H9 (cell line): Measurements from ENCODE around the gene GPAT2. TPM values are rescaled to one million over a fixed set of nuclear protein-coding genes. Genes with fewer than 3 reads are reported as not detected.
A peak's percentile ranks its signal among the peaks of the same experiment; 100 is the strongest.
"Not testable (repeated sequence)": the region's sequence is repeated elsewhere in the genome, so short reads cannot be mapped to it uniquely, and the experiment has no call there.

Experiments used
- DNase-seq: peaks from one replicate; pipeline ENCODE4 v3.0.0-alpha.2; 2017
- H2AFZ ChIP-seq: one replicate; pipeline ENCODE4 v1.6.1; 2013; ENCODE audit warnings: mild to moderate bottlenecking, low read length, control low read depth, moderate library complexity
- H2AK5ac ChIP-seq: 2 replicates; pipeline ENCODE4 v1.6.1; 2013; ENCODE audit warnings: low read length, control low read depth, mixed read lengths; ENCODE audit not compliant: insufficient read length
- H2BK120ac ChIP-seq: one replicate; pipeline ENCODE4 v1.6.1; 2013; ENCODE audit warnings: low read depth, mild to moderate bottlenecking, low read length, control low read depth, inconsistent platforms; ENCODE audit not compliant: poor library complexity, severe bottlenecking
- H2BK12ac ChIP-seq: 2 replicates; pipeline ENCODE4 v1.6.1; 2013; ENCODE audit warnings: low read length, control low read depth, mixed read lengths, low read depth; ENCODE audit not compliant: insufficient read length
- H2BK15ac ChIP-seq: 2 replicates; pipeline ENCODE4 v1.6.1; 2013; ENCODE audit warnings: low read depth, low read length, control low read depth
- H2BK20ac ChIP-seq: one replicate; pipeline ENCODE4 v1.6.1; 2013; ENCODE audit warnings: low read depth, mild to moderate bottlenecking, low read length, control low read depth, inconsistent platforms; ENCODE audit not compliant: poor library complexity, severe bottlenecking
- H2BK5ac ChIP-seq: 2 replicates; pipeline ENCODE4 v1.6.1; 2013; ENCODE audit warnings: low read length, control low read depth, mixed read lengths; ENCODE audit not compliant: insufficient read length
- H3K14ac ChIP-seq: 2 replicates; pipeline ENCODE4 v1.6.1; 2013; ENCODE audit warnings: low read length, control low read depth; ENCODE audit not compliant: insufficient read depth
- H3K18ac ChIP-seq: 2 replicates; pipeline ENCODE4 v1.6.1; 2013; ENCODE audit warnings: low read depth, mild to moderate bottlenecking, mixed read lengths, low read length, control low read depth; ENCODE audit not compliant: insufficient read length
- H3K23ac ChIP-seq: 2 replicates; pipeline ENCODE4 v1.6.1; 2013; ENCODE audit warnings: low read length, control low read depth, mixed read lengths, low read depth; ENCODE audit not compliant: insufficient read length
- H3K23me2 ChIP-seq: 2 replicates; pipeline ENCODE4 v1.6.1; 2013; ENCODE audit warnings: low read depth, mild to moderate bottlenecking, mixed read lengths, low read length, control low read depth; ENCODE audit not compliant: insufficient read length, poor library complexity, severe bottlenecking
- H3K27ac ChIP-seq: 2 replicates; pipeline ENCODE4 v1.5.1; 2013; ENCODE audit warnings: low read length, control low read depth, mixed read lengths, low read depth; ENCODE audit not compliant: insufficient read length
- H3K27me3 ChIP-seq: 2 replicates; pipeline ENCODE4 v1.6.1; 2013; ENCODE audit warnings: low read length, control low read depth, inconsistent platforms; ENCODE audit not compliant: insufficient read depth
- H3K4ac ChIP-seq: 2 replicates; pipeline ENCODE4 v1.6.1; 2013; ENCODE audit warnings: low read depth, mild to moderate bottlenecking, control low read depth, inconsistent platforms, low read length, moderate library complexity
- H3K4me1 ChIP-seq: 2 replicates; pipeline ENCODE4 v1.6.1; 2013; ENCODE audit warnings: low read length, control low read depth, inconsistent platforms; ENCODE audit not compliant: insufficient read depth
- H3K4me2 ChIP-seq: 2 replicates; pipeline ENCODE4 v1.6.1; 2013; ENCODE audit warnings: low read length, control low read depth, mixed read lengths; ENCODE audit not compliant: insufficient read length, insufficient read depth
- H3K56ac ChIP-seq: 2 replicates; pipeline ENCODE4 v1.6.1; 2013; ENCODE audit warnings: low read depth, mild to moderate bottlenecking, mixed read lengths, low read length, control low read depth; ENCODE audit not compliant: insufficient read length
- H3K79me1 ChIP-seq: 2 replicates; pipeline ENCODE4 v1.6.1; 2013; ENCODE audit warnings: low read depth, mild to moderate bottlenecking, moderate library complexity, low read length, control low read depth, inconsistent platforms; ENCODE audit not compliant: insufficient read depth, poor library complexity, severe bottlenecking
- H3K79me2 ChIP-seq: 2 replicates; pipeline ENCODE4 v1.6.1; 2013; ENCODE audit warnings: low read length, control low read depth, inconsistent platforms; ENCODE audit not compliant: insufficient read depth
- H3K9ac ChIP-seq: 2 replicates; pipeline ENCODE4 v1.6.1; 2013; ENCODE audit warnings: low read length, control low read depth, mixed read lengths; ENCODE audit not compliant: insufficient read length; ENCODE audit errors: extremely low read depth
- H3K9me3 ChIP-seq: one replicate; pipeline ENCODE4 v1.6.1; 2013; ENCODE audit warnings: low read depth, low read length, inconsistent platforms; ENCODE audit not compliant: control insufficient read depth
- H3T11ph ChIP-seq: one replicate; pipeline ENCODE4 v1.6.1; 2013; ENCODE audit warnings: mild to moderate bottlenecking, low read length, control low read depth, inconsistent platforms
- H4K20me1 ChIP-seq: one replicate; pipeline ENCODE4 v1.6.1; 2013; ENCODE audit not compliant: control insufficient read depth, insufficient read length, insufficient read depth
- H4K5ac ChIP-seq: 2 replicates; pipeline ENCODE4 v1.6.1; 2013; ENCODE audit warnings: low read depth, mild to moderate bottlenecking, mixed read lengths, low read length, control low read depth; ENCODE audit not compliant: insufficient read length
- H4K8ac ChIP-seq: replicated peaks from 2 replicates; pipeline ENCODE4 v1.6.1; 2013; ENCODE audit warnings: low read length, control low read depth, mixed read lengths, low read depth; ENCODE audit not compliant: insufficient read length
- H4K91ac ChIP-seq: 2 replicates; pipeline ENCODE4 v1.6.1; 2013; ENCODE audit warnings: low read depth, mild to moderate bottlenecking, moderate library complexity, mixed read lengths, low read length, control low read depth; ENCODE audit not compliant: insufficient read length
- H3K27ac Mint-ChIP-seq, 3 experiments: 2 replicates in 2 of 3; 3 replicates in 1 of 3; pipeline ENCODE4 v1.8.0; 2020 to 2021; ENCODE audit warnings: mixed read lengths in 3 of 3, mild to moderate bottlenecking in 1 of 3, moderate library complexity in 1 of 3
- H3K27me3 Mint-ChIP-seq: 2 replicates; pipeline ENCODE4 v1.8.0; 2021; ENCODE audit warnings: low read depth, mild to moderate bottlenecking, moderate library complexity, mixed read lengths
- H3K36me3 Mint-ChIP-seq, 3 experiments: 2 replicates in 2 of 3; 3 replicates in 1 of 3; pipeline ENCODE4 v1.8.0; 2020 to 2021; ENCODE audit warnings: low read depth in 3 of 3, mixed read lengths in 3 of 3; ENCODE audit not compliant: insufficient read depth in 1 of 3
- H3K4me1 Mint-ChIP-seq, 2 experiments: 2 replicates each; pipeline ENCODE4 v1.8.0; 2020; ENCODE audit warnings: mixed read lengths in 2 of 2
- H3K4me3 Mint-ChIP-seq, 2 experiments: 2 replicates in 1 of 2; 3 replicates in 1 of 2; pipeline ENCODE4 v1.8.0; 2020 to 2021; ENCODE audit warnings: mild to moderate bottlenecking in 2 of 2, mixed read lengths in 2 of 2, moderate library complexity in 1 of 2
- H3K9me3 Mint-ChIP-seq, 2 experiments: 2 replicates in 1 of 2; 3 replicates in 1 of 2; pipeline ENCODE4 v1.8.0; 2020; ENCODE audit warnings: mild to moderate bottlenecking in 2 of 2, mixed read lengths in 2 of 2, moderate library complexity in 1 of 2
- CTCF ChIP-seq: fragments of 200-600 bp; sonication (generic); conservative IDR thresholded peaks from 3 replicates; pipeline ENCODE4 v1.8.0; 2021; ENCODE audit warnings: antibody characterized with exemption, mild to moderate bottlenecking
- WGBS: extraction: QIAGEN DNeasy Blood & Tissue Kit; methylation state at CpG from one replicate; pipeline ENCODE4 v1.1.7; 2013; ENCODE audit warnings: missing lambda C conversion rate, low lambda C conversion rate, mixed read lengths; ENCODE audit not compliant: insufficient read length; ENCODE audit errors: extremely low coverage; 5-methylcytosine and 5-hydroxymethylcytosine counted together
- total RNA-seq: library from RNA; stranded (reverse); gene quantifications from 2 replicates; pipeline ENCODE4 v1.2.1, GENCODE V29; 2021

The GPAT2 gene
- total RNA-seq, 1 experiment from 2014 or later: 0.17 TPM

GRCh38 chr2:96011129-96011455, 23.6 kb downstream of the GPAT2 start:
- peak; percentile 44 for DNase-seq
- not testable (repeated sequence) for H3K27ac ChIP-seq, H3K4me2 ChIP-seq

GRCh38 chr2:96010320-96011128, 24.2 kb downstream of the GPAT2 start:
- not testable (repeated sequence) for H3K18ac ChIP-seq, H3K79me2 ChIP-seq, H3K9me3 ChIP-seq, H4K5ac ChIP-seq, H3K56ac ChIP-seq, H2AK5ac ChIP-seq, H3K79me1 ChIP-seq, H3K9me3 Mint-ChIP-seq, H3K4me2 ChIP-seq, H4K91ac ChIP-seq, H4K8ac ChIP-seq, H3K36me3 Mint-ChIP-seq, H3K4ac ChIP-seq, H3K4me1 ChIP-seq, H2BK12ac ChIP-seq, H3K9ac ChIP-seq, H2AFZ ChIP-seq, H3K27ac ChIP-seq, H2BK15ac ChIP-seq, H3K14ac ChIP-seq, H3K27me3 ChIP-seq, H2BK5ac ChIP-seq, H2BK120ac ChIP-seq, H4K20me1 ChIP-seq, H3K23ac ChIP-seq, H2BK20ac ChIP-seq, H3K4me1 Mint-ChIP-seq, H3K23me2 ChIP-seq, H3T11ph ChIP-seq
- peaks cover 26% of the 10 kb centered on the region for H3K27me3 Mint-ChIP-seq
- peak overlapping the region; percentile 72 to 86 for H3K4me3 Mint-ChIP-seq
- H3K27ac Mint-ChIP-seq: peak overlapping the region in 1 of 3 experiments; percentile 34; a peak in 2 of 7 replicates
- peak; percentile 96 for DNase-seq
- no CpG with 5 or more reads among the region's 65 CpGs for WGBS

More at GRCh38 chr2:96011129-96011455, 23.6 kb downstream of the GPAT2 start:
- H4K91ac ChIP-seq, H3K4me1 ChIP-seq, H3K36me3 Mint-ChIP-seq, H3T11ph ChIP-seq, H3K23me2 ChIP-seq, H2BK12ac ChIP-seq, H3K14ac ChIP-seq, H3K56ac ChIP-seq, H3K18ac ChIP-seq, H3K79me1 ChIP-seq, H2BK5ac ChIP-seq, H3K79me2 ChIP-seq, H2AK5ac ChIP-seq, H4K8ac ChIP-seq, H2AFZ ChIP-seq, H2BK120ac ChIP-seq, H3K27me3 ChIP-seq, H4K20me1 ChIP-seq, H3K9ac ChIP-seq, H3K9me3 Mint-ChIP-seq, H3K9me3 ChIP-seq, H3K27ac Mint-ChIP-seq, H2BK15ac ChIP-seq, H4K5ac ChIP-seq, H2BK20ac ChIP-seq, H3K23ac ChIP-seq, H3K4ac ChIP-seq, H3K4me1 Mint-ChIP-seq: not testable (repeated sequence)
- H3K27me3 Mint-ChIP-seq: peaks cover 20% of the 10 kb centered on the region
- H3K4me3 Mint-ChIP-seq: peak overlapping the region; percentile 53 to 74
- WGBS: no CpG with 5 or more reads among the region's 4 CpGs
- TF ChIP-seq CTCF: peak; percentile 52
